NCI-H526 (cell line): ENCODE results near the gene ZBTB20.
A peak's percentile ranks its signal among the peaks of the same experiment; 100 is the strongest.

Experiments
- DNase-seq, 2 experiments: peaks; one replicate each; lab custom pipeline; 2025; lab: John Stamatoyannopoulos, UW

Gene ZBTB20

DNA sequence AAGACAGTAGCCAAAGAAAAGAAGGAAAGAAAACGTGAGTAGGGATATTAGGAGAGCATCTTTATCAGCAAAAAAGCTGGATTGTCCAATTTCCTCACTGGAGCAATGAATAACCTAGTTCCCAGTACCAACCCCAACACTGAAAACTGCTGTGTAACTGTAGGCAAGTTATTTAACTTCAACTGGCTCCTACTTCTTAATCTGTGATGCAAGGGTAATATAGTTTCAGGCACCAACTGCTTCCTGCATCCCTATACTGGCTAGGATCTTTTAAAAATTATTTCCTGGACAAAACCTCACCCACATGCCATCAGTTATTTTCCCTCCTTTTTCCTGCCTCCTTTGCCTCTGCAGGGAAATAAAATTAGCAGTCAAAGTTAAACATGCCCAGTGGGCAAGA, 59.6 kb downstream of the ZBTB20 start:
- no peak for DNase-seq

DNA sequence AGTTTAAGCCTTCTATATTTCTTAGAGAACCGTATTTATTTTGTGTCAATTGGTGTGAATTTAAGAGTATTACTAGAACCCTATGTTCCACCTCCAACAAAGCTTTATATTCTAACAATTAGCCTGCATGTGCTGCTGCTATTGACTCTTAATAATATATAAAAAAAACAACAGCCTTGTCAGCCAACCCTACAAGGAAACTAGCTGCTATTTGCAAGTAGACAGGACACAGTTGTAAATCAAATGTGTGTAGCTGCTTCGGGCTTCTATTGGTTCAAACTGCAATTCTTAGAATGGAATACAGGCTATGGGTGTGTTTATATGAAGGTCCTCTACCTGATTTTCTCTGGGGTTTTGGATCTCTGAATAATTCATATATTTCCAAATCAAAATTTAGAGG, 60.7 kb downstream of the ZBTB20 start:
- no peak for DNase-seq

DNA sequence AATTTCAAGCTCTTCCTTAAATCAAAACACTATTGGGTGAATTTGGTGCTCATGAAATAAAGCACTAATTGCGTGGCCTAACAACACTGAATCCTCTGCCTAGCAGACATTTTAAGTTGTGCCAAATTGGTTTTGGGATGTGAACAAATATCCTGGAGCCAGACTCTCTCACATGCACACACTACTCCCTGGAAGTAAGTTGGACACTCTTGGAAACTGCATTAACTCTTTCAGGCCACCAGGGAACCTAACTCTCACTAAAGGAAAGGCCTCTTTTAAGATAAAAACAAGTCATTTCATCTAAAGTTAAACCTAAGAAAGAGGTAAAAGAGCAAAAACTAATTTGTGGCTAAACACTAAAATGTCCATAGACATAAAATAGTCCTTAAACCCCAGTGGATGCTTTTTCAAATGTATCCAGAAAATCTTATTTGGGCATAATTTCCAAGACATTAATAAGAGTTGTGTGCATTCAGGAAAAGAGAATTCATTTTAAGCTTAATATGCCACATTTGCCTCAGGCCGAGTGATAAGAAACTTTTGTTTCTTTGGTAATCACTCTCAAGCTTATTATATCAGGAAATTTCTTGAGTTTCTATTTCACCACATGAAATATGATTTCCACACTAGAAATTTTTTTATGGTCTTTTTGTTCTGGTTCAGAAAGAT, 61.8 kb downstream of the ZBTB20 start:
- no peak for DNase-seq

DNA sequence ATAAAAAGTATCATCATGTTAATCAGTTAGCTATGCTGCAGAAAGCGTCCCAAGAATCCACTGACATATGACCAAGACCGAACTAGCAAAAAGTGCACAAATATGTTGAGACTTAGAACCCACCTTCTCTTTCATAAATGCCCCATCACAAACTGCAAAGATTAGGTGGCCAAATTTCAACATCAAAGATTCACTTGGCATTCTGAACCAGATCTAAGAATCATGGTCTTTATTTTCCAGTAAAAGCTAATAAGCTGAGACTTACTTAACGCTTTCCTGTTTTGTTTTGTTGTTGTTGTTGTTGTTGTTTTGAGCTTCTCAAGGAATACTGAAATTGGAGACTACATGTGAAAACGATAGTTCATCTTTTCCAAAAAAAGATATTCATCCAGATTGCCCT, 62.4 kb downstream of the ZBTB20 start:
- DNase-seq: no peak

DNA sequence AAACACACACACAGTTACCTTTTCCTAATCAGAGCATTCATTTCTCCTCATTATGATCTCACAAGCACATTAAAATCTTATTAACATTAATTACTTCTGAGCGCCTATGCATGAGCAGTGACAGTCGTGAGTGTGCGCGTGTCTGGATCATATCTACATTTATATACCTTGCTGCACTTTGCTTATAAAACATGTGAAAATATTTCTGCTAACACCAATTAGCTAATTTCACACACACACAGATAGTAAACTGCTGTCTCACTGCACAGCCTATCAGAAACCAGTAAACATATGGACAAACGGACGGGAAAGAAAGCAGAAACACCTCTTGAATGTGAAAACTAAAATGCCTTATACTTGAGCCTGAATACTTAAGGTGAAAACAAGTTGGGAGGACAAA, 64.8 kb downstream of the ZBTB20 start:
- no peak for DNase-seq

DNA sequence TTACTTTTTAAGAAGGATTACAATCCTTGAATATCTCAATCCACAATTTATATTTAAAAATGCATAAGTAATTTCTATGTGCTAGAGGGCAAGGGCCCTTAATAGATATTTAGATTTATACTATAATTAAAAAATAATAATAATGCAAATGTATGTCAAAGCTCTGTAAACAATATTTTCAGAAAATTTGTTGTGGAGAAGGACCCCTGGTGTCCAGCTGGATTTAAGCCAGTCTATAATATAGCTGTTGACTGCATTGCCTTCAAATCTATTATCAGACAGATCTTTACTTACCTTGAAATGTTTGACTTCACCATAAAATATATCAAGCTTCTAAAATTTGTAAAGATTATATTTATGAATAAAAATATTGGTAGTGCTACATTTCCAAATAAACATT, 65.6 kb downstream of the ZBTB20 start:
- DNase-seq: peak in 1 of 2 experiments; percentile 20

DNA sequence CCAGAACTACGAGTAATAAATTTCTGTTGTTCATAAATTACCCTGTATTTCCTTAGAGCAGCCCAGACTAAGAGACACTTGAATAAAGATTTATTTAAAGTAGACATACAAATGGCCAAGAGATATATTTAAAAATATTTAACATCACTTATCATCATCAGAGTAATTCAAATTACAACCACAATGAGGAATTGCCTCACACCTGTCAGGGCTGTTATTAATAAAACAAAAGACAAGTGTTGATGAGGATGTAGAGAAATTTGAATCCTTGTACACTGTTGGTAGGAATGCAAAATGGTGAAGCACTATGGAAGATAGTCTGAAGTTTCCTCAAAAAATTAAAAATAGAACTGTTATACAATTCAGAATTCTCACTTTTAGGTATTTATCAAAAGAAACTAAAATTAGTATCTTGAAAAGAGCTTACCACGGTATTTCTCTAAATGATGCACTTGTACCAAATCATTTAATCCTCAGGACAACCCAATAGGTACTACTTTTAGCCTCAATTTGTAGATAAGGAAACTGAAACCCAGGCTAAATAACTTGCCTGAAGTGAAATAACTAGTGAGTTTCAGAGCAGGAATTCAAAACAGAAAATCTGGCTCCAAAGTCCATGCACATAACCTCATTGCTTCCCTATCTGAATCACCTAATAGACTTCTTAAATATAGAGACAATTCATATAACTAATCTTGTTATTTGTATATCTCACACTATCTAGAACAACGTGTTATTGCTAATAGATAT, 69.4 kb downstream of the ZBTB20 start:
- DNase-seq: no peak

DNA sequence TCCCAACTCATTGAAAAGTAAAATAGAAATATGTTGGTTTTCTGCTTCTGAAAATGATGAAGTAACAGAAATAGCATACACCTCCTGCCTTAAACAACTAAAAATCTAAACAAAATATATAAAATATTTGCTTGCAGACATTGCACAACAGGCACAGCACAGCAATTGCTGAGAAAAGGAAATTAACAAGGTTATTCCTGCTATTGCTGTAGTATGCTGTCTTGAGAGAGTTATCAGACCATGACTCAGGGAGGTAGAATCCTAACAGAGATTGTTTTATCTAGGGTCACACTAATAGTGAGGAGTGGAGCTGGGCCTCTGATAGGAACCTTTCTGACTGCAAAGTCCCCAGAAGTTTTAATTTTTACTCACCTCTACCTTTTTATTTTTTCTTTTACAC, 72.6 kb downstream of the ZBTB20 start:
- DNase-seq: no peak

DNA sequence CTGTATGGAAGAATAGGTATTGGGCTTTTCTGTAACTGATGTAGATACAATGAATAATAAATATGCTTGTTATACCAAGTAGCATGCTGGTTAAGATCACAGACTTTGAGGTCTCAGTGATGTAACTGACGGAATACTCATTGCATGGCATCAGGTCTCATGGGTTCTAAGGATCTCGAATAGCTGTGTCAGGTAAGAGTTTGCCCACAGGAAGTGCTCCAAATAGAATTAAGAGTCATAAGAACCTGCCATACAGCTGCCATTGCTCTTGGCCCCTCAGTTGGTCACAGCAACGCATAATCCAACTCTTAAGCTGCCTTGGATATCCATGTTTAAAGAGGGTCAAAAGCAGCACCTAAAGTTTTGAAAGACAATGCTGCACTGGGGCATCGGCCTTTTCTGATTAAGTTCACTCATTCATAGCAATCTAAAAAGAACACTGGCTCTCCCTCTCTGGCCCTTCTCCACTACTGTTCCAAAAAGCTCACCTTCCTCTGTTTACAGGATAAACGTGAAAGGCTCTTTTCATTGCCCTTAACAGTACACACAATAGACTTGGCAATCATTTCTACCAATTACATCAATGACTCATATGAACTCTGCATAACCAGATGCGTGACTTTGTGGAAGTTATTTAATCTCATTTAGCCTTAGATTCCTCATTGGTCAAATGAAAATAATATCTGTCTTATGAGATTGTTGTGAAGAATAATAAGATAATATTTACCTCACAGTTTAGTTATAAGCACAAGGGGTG, 74.6 kb downstream of the ZBTB20 start:
- no peak for DNase-seq

DNA sequence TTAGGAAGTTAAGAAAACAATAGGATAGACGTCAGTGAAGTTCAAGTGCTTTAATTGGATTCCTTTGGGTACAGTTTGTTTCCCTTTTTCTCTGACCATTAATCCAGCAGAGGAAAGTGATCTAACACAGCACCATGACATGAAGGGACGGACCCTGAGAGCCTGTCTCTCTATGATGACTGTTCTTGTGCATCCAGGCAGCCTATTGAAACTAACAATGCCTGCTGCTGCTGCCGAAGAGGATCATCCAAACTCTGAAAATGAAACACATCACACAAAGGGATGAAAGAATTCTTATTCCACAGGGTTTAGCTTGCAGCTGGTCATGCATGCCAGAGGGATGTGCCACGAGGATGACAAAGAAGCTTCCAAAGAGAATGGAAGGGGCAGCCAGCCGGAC, 75.5 kb downstream of the ZBTB20 start:
- no peak for DNase-seq

DNA sequence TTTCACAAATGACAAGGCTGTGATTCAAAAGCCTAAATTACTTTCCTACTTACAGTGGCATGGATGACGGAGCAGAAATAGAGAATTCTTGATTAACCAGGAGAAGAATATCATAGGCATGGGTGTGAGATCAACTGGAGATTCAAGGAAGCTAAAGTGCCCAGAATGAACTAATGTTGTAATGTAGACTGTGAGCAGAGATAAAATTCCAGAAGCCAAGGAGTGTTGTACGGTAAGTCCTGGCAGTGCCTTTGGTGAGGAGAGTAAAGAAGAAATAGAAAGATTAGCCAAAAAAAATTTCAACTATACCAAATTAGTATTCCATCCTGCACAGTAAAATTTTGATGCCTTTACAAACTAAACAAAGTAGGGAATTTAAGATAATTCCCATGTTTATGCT, 75.9 kb downstream of the ZBTB20 start:
- DNase-seq: no peak

DNA sequence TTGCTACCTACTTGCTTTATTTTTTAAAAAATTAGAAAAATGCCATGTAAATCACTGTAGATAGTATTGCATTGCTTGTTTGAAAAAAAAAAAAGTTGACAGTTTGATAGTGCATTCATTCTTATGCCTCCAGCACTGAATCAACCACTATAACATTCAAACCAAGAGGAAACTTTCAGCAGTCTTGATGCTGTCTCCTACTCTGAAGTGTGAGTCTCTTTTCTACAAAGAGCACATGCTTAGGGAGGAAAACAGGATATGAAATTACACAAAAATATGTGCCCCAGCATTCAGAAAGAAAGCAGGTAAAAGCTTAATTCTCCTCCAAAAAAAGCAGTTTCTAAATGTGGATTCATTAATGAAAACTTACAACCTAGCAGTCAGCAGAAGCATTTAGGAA, 78.3 kb downstream of the ZBTB20 start:
- no peak for DNase-seq

DNA sequence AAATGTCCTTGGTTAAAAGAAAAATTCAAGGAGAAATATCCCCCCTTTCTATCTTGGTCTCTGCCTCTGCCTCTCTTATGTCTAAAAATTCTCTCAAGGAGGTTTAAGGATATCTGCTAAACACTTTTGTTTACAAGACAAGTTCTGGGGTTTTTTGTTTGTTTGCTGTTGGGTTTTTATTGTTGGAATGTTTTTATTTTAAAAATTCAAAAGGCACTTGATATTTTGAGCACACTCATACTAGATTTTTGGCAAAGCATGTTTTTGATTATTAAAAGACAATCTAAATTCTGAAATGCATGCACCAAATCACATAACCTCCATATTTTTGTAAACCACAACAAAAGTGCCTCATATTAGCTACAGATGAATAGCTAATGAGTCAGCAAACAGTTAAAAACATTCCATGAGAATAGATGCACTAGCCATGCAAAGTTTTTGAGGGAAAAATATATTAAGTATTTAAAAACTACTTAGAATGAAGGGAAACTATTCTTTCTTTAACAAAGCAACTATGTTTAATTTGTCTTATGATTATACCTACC, 84.6 kb downstream of the ZBTB20 start:
- no peak for DNase-seq

DNA sequence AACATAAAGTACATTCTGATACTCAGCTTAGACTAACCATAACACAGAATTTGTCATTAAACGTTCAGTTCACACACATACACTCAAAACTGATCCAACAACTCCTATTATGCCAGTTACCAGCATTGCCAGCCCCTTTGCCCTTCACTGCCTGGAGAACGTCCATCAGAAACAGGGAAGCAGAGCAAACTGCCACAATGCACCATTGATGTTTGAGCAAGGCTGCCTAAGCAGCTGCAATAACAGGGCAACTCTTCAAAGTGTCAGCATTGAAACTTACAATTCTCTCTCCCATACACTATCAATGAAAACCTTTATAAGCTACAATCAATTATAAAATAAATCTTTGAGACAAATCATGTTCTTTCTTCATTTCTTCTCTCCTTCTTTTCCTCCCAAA, 85.1 kb downstream of the ZBTB20 start:
- DNase-seq: no peak

DNA sequence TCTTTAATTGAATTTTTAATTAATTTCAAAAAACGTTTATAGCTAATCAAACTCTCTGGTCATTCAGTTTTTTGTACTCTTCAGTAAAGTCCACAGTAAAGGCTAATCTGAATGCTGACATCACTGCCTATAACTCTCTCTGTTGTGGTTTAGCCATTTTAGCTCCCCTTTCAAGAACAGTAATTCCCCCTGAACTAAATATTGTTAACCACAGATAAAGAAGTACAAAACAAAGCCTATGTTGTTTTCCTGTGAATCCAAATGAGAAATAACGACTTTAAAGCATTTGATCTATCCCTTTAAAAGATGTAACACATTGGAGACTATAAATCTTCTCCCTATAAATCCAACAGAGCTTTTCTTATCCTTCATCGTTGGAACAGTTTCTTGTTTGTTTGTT, 94.2 kb downstream of the ZBTB20 start:
- no peak for DNase-seq

DNA sequence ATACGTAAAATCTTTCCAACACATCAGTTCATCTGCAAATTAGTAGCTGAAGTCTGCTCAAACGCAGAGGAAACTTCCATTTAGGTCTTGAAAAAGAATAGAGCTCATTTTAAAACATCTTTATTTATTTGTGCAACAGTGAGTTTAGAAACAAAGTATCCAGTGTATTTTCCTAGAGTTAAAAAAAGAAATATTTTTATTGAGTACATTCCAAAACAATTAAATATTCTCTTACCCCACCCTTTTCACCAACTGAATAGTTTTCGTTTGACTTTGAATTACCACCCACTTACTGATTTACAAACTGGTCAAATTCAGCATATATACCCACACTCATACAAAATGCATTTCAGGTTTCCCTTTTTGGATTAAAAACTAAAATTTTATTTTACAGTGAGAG, 104.7 kb downstream of the ZBTB20 start:
- no peak for DNase-seq

DNA sequence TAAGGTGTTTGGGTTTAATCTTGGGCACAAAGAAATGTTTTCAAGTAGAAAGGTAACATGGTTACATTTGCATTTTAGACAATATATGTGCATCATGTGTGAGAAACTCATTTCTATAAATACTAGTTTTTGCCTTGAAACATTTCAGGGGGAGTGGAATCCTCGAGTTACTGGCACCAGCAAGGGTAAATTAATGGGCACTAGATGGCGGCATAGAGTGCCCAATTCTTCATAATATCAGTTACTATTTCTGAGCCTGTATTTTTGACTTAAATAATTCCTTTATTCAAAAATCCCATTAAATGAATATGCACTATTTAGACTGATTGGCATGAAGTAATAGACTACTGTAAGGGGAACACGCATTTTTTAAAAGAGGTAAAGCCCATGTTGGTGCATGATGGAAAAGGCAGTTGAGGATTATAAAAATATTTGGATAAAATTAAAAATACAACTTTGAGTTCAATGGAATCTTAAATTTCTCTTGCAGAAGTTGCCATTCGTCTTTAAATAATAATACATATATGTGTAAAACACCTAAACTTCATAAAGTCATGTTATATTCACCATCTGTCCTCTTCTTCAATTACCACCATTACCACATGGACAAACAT, 106.3 kb downstream of the ZBTB20 start:
- DNase-seq: peak in 1 of 2 experiments; percentile 17

DNA sequence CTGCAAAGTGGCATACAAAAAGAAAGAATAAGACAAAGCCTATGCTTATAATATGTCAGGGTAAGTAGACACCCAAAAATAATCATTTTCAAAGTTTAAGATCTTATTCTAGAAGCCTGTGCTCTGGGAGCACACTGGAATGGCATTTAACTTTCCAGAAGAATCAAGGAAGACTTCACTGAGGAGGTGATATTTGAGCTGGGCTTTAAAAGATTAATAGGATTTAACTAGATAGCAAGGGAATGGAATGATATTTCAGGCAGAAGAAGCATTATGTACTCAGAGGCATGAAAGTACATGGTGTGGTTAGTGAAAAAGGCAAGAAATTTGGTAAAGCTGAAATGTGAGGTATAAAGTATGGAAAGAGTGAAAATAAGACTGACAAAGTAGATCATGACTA, 106.8 kb downstream of the ZBTB20 start:
- DNase-seq: no peak

DNA sequence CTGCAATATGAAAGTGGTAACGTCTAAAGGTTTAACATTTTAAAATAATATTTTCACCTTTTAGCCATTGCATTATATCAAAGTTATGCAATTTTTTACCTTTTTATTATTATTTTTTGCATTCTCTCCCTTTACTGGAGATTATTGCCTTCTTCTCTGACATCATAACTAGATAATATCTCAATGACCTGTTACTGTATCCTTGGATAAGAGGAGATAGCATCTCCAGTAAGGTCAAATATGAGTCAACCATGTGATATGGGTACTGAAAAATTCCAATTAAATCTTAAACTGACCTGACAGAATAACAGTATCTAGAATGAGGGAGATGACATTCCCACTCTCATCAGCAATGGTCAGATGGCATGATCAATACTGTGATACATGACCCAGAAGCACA, 108.3 kb downstream of the ZBTB20 start:
- DNase-seq: no peak

DNA sequence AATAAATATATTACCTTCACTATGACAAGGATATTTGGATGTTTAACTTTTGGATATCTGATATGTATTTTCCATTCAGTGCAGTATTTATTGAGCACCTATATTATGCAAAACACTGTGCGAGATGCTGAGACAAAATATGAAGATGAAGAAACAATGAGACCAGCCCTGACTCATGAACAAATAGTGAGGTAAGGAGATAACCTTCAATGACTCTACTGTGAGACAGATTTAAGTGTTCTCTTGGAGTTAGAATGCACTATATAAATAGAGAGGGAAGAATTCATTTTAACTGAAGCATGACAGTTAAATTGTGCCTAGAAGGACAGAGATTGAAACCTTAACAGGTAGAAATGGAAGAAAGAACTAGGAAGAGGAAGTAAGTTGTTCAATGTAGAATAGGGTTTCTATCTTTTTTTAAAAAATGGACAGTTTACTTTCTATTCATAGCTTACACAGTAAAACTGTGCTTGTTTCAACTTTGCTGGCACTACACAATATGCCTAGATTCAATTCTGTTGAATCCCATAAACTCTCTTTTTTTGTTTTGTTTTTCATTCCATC, 124.2 kb downstream of the ZBTB20 start:
- no peak for DNase-seq

DNA sequence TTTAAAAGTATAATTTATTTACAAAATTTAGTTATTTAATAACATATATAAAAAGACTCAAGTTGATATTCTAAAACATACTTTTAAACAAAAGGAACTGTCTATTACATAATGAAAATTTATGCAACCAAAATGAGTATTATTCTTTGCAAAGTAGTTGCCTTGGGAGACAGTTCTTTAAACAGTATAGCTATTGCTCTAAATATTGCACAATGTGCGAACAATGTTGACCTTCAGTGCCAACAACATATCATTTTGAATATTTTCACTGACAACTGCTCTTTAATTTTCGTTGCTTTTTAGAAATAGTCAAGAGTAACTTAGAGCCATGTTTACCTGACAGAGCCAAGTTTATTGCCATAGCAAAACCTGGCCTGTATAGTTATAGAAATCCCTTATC, 124.9 kb downstream of the ZBTB20 start:
- no peak for DNase-seq

DNA sequence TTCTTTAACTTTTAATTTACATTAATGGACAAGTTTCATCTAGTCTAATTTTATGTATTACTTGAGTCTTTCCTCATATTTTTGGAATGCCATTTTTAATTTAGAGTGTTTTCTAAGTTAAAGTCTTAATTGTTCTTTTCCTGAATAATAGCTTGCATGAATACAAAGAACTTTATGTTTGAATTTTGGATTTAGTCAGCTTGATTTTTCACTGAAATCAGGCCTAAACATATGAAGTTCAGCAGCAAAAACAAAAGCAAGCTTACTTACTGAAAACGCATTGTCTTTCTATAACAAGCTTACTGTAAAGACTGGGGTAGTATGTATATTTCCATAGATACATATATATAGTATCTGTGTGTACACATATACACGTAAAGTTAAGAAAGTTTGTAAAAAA, 126.0 kb downstream of the ZBTB20 start:
- DNase-seq: peak in 1 of 2 experiments; percentile 42
